ENCODE data around the gene ANKRD53.

Gene ANKRD53

GRCh38 chr2:70962885-70963878 lies 15.2 kb upstream of the ANKRD53 start:
- H3K4me3 ChIP-seq (ENCODE audit: low read depth, low read length): no peak overlapping the region
- H3K9me3 ChIP-seq (ENCODE audit: severe bottlenecking): no peaks in the 10 kb centered on the region
- peaks cover 12% of the 10 kb centered on the region for H3K27me3 ChIP-seq (ENCODE audit: insufficient read depth, low read depth, severe bottlenecking)
- DNase-seq: no peak
- H3K36me3 ChIP-seq: no peaks in the 10 kb centered on the region
- no peak for TF ChIP-seq CTCF (IDR thresholded peaks at IDR 0.05; ENCODE audit: low read depth, low read length)
- no peak overlapping the region for H3K27ac ChIP-seq

- Histone ChIP-seq H3K27ac (no peak overlapping the region), H3K36me3 (no peaks in the 10 kb centered on the region), H3K4me3 (ENCODE audit: low read depth, low read length) (no peak overlapping the region), H3K27me3 (ENCODE audit: insufficient read depth, low read depth, severe bottlenecking) (peaks cover 12% of the 10 kb centered on the region), H3K9me3 (ENCODE audit: severe bottlenecking) (no peaks in the 10 kb centered on the region)
- DNase-seq: no peak
- TF ChIP-seq CTCF (IDR thresholded peaks at IDR 0.05; ENCODE audit: low read depth, low read length): no peak
These were observed 14.3 kb upstream of the ANKRD53 start for GRCh38 chr2:70964133-70964532.

GRCh38 chr2:70964596-70965386 lies 13.6 kb upstream of the ANKRD53 start:
- Histone ChIP-seq H3K9me3 (ENCODE audit: severe bottlenecking) (no peaks in the 10 kb centered on the region), H3K27ac (0 out of 2 replicates have a peak overlapping the region, but pooled peaks have one; percentile 31), H3K27me3 (ENCODE audit: insufficient read depth, low read depth, severe bottlenecking) (peaks cover 12% of the 10 kb centered on the region), H3K4me3 (ENCODE audit: low read depth, low read length) (peak overlapping the region; percentile 50), H3K36me3 (no peaks in the 10 kb centered on the region)
- TF ChIP-seq CTCF (IDR thresholded peaks at IDR 0.05; ENCODE audit: low read depth, low read length): peak; percentile 97
- peak; percentile 88 for DNase-seq

- peaks cover 12% of the 10 kb centered on the region for H3K27me3 ChIP-seq (ENCODE audit: insufficient read depth, low read depth, severe bottlenecking)
These were observed 12.9 kb upstream of the ANKRD53 start for GRCh38 chr2:70965506-70965905.

GRCh38 chr2:70966681-70967080 lies 11.7 kb upstream of the ANKRD53 start:
- TF ChIP-seq CTCF (IDR thresholded peaks at IDR 0.05; ENCODE audit: low read depth, low read length): 0 out of 2 replicates have a peak, but pooled peaks have one; percentile 3
- DNase-seq: no peak
- no peaks in the 10 kb centered on the region for H3K36me3 ChIP-seq
- no peak overlapping the region for H3K27ac ChIP-seq
- no peak overlapping the region for H3K4me3 ChIP-seq (ENCODE audit: low read depth, low read length)
- no peaks in the 10 kb centered on the region for H3K9me3 ChIP-seq (ENCODE audit: severe bottlenecking)
- H3K27me3 ChIP-seq (ENCODE audit: insufficient read depth, low read depth, severe bottlenecking): peaks cover 12% of the 10 kb centered on the region

More at GRCh38 chr2:70965506-70965905, 12.9 kb upstream of the ANKRD53 start:
- Histone ChIP-seq H3K27ac (no peak overlapping the region), H3K36me3 (no peaks in the 10 kb centered on the region), H3K9me3 (ENCODE audit: severe bottlenecking) (no peaks in the 10 kb centered on the region), H3K4me3 (ENCODE audit: low read depth, low read length) (peak overlapping the region; percentile 50)
- DNase-seq: no peak
- TF ChIP-seq CTCF (IDR thresholded peaks at IDR 0.05; ENCODE audit: low read depth, low read length): no peak
